K562 (cell line): ENCODE results near the gene NUTM1.

Source experiments
- ATF7 ChIP-seq: fragments of 450-650 bp; IDR thresholded peaks from 2 replicates; pipeline ENCODE4 v1.7.1; 2014; ENCODE audit warnings: mild to moderate bottlenecking, moderate library complexity
- EZH2 ChIP-seq: IDR thresholded peaks from 2 replicates; pipeline ENCODE4 v1.6.1; 2012; ENCODE audit warnings: low read depth, mild to moderate bottlenecking, inconsistent platforms, low read length, borderline replicate concordance
- FOXA3 ChIP-seq, 2 experiments: fragments of 450-650 bp in 1 of 2; sonication (generic) in 1 of 2; formaldehyde crosslinking; IDR thresholded peaks in 1 of 2; conservative IDR thresholded peaks in 1 of 2; 2 replicates each; pipeline versions ENCODE4 v1.4.0 to v1.8.0; 2020 to 2022; ENCODE audit warnings: mild to moderate bottlenecking in 2 of 2, missing genetic modification reagents in 1 of 2
- MAZ ChIP-seq, 2 experiments: fragments of 450-650 bp in 1 of 2; sonication (generic) in 1 of 2; formaldehyde crosslinking; IDR thresholded peaks in 1 of 2; conservative IDR thresholded peaks in 1 of 2; 2 replicates each; pipeline versions ENCODE4 v1.4.0 to v1.5.0; 2020; ENCODE audit warnings: mild to moderate bottlenecking in 1 of 2, missing genetic modification reagents in 1 of 2
- SAP30 ChIP-seq: fragments of 200-600 bp; sonication (generic); IDR thresholded peaks from 2 replicates; pipeline ENCODE4 v1.6.1; 2012; ENCODE audit warnings: borderline replicate concordance, low read depth, mild to moderate bottlenecking, moderate library complexity, low read length, control low read depth, inconsistent platforms; ENCODE audit not compliant: insufficient read depth, poor library complexity, severe bottlenecking
- SIN3B ChIP-seq: fragments of 450-650 bp; IDR thresholded peaks from 2 replicates; pipeline ENCODE4 v1.6.1; 2017; ENCODE audit warnings: low read depth, mild to moderate bottlenecking, moderate library complexity
- SRSF3 ChIP-seq: fragments of 200-400 bp; formaldehyde crosslinking; IDR thresholded peaks from 2 replicates; pipeline ENCODE4 v1.6.1; 2016; ENCODE audit warnings: mild to moderate bottlenecking, low read length, moderate library complexity; ENCODE audit not compliant: insufficient read depth
- ZNF583 ChIP-seq: fragments of 250-450 bp; sonication (Bioruptor Pico); IDR thresholded peaks from 2 replicates; pipeline ENCODE4 v1.4.0; 2020
- TF ChIP-seq, protein P1 (sequence below), 3 experiments: IDR thresholded peaks in 2 of 3; conservative IDR thresholded peaks in 1 of 3; 2 replicates each; pipeline ENCODE4 v1.5.1; 2011 to 2012; ENCODE audit warnings: low read length in 3 of 3, mild to moderate bottlenecking in 3 of 3, control low read depth in 2 of 3, improper control_type of control experiment in 1 of 3, inconsistent platforms in 1 of 3, low read depth in 1 of 3, mixed read lengths in 1 of 3, moderate library complexity in 1 of 3; ENCODE audit not compliant: insufficient read depth in 2 of 3
- TF ChIP-seq, protein P2 (sequence below): fragments of 450-650 bp; IDR thresholded peaks from 2 replicates; pipeline ENCODE4 v1.6.1; 2017; ENCODE audit warnings: antibody characterized with exemption
- TF ChIP-seq, protein P3 (sequence below), 2 experiments: IDR thresholded peaks in 1 of 2; conservative IDR thresholded peaks in 1 of 2; 2 replicates each; pipeline ENCODE4 v1.6.1; 2016; ENCODE audit warnings: low read depth in 2 of 2, mild to moderate bottlenecking in 1 of 2, missing compliant biosample characterization in 1 of 2, missing genetic modification characterization in 1 of 2, moderate library complexity in 1 of 2

DNA sequence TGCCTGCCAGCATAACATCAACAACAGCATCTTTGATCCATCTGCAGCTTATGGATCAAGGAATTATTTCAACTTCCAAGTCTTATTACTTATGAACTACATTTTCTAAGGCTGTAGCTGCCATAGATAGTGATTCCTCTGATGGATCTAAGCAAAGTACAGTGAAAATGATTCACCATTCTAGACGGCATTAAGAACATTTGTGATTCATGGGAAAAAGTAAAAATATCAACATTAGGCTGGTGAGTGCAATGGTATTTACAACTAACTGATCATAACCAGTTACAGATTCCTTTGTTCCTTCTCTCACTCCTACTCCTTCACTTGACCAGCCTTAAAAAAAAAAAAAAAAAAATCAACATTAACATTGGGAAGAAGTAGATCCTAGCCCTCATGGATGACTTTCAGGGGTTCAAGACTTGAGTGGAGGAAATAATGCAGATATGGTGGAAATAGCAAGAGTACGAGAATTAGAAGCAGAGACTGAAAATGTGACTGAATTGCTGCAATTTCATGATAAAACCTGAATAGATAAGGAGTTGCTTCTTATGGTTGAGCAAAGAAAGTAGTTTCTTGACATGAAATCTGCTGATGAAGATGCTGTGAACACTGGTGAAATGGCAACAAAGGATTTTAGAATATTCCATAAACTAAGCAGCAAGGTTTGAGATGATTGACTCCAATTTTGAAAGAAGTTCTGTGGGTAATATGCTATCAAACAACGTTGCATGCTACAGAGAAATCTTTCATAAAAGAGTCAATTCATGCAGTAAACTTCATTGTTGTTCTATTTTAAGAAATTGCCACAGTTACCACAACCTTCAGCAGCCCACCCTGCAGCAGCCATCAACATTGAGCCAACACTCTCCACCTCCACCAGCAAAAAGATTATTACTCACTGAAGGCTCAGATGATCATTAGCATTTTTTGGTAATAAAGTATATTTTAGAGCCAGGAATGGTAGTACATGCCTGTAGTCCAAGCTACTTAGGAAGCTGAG, 28.3 kb upstream of the NUTM1 start:
- TF ChIP-seq ZNF583 (CRISPR knock-in tag), result no peak
- TF ChIP-seq SIN3B, result no peak
- no peak for TF ChIP-seq SAP30
- TF ChIP-seq, protein P1, sequence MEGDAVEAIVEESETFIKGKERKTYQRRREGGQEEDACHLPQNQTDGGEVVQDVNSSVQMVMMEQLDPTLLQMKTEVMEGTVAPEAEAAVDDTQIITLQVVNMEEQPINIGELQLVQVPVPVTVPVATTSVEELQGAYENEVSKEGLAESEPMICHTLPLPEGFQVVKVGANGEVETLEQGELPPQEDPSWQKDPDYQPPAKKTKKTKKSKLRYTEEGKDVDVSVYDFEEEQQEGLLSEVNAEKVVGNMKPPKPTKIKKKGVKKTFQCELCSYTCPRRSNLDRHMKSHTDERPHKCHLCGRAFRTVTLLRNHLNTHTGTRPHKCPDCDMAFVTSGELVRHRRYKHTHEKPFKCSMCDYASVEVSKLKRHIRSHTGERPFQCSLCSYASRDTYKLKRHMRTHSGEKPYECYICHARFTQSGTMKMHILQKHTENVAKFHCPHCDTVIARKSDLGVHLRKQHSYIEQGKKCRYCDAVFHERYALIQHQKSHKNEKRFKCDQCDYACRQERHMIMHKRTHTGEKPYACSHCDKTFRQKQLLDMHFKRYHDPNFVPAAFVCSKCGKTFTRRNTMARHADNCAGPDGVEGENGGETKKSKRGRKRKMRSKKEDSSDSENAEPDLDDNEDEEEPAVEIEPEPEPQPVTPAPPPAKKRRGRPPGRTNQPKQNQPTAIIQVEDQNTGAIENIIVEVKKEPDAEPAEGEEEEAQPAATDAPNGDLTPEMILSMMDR (IDR thresholded peaks at IDR 0.05 in 2 of 3, conservative IDR thresholded peaks at IDR 0.05 in 1 of 3; ENCODE audit: insufficient read depth in 2 of 3, low read depth in 1 of 3, low read length in 3 of 3), result no peak
- no peak for TF ChIP-seq EZH2
- TF ChIP-seq, protein P2, sequence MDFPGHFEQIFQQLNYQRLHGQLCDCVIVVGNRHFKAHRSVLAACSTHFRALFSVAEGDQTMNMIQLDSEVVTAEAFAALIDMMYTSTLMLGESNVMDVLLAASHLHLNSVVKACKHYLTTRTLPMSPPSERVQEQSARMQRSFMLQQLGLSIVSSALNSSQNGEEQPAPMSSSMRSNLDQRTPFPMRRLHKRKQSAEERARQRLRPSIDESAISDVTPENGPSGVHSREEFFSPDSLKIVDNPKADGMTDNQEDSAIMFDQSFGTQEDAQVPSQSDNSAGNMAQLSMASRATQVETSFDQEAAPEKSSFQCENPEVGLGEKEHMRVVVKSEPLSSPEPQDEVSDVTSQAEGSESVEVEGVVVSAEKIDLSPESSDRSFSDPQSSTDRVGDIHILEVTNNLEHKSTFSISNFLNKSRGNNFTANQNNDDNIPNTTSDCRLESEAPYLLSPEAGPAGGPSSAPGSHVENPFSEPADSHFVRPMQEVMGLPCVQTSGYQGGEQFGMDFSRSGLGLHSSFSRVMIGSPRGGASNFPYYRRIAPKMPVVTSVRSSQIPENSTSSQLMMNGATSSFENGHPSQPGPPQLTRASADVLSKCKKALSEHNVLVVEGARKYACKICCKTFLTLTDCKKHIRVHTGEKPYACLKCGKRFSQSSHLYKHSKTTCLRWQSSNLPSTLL, result no peak
- TF ChIP-seq, protein P3, sequence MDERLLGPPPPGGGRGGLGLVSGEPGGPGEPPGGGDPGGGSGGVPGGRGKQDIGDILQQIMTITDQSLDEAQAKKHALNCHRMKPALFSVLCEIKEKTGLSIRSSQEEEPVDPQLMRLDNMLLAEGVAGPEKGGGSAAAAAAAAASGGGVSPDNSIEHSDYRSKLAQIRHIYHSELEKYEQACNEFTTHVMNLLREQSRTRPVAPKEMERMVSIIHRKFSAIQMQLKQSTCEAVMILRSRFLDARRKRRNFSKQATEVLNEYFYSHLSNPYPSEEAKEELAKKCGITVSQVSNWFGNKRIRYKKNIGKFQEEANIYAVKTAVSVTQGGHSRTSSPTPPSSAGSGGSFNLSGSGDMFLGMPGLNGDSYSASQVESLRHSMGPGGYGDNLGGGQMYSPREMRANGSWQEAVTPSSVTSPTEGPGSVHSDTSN (CRISPR knock-in tag; IDR thresholded peaks at IDR 0.05; ENCODE audit: low read depth), result no peak
- TF ChIP-seq, protein P3 (tag; conservative IDR thresholded peaks at IDR 0.05; ENCODE audit: low read depth), result no peak
- TF ChIP-seq MAZ (CRISPR knock-in tag; conservative IDR thresholded peaks at IDR 0.05 in 1 of 2, IDR thresholded peaks at IDR 0.05 in 1 of 2), result no peak
- no peak for TF ChIP-seq FOXA3 (CRISPR knock-in tag; conservative IDR thresholded peaks at IDR 0.05 in 1 of 2, IDR thresholded peaks at IDR 0.05 in 1 of 2)
- no peak for TF ChIP-seq SRSF3
- TF ChIP-seq ATF7, result no peak
